ENCODE measurements around the gene IFITM10. TPM values are rescaled to one million over a fixed set of nuclear protein-coding genes. Genes with fewer than 3 reads are reported as not detected.
A peak's percentile ranks its signal among the peaks of the same experiment; 100 is the strongest.

Gene IFITM10
- total RNA-seq, 2 experiments from 2014 or later = 0.82 to 1.3 TPM

GRCh38 chr11:1707751-1708150 is 42.6 kb downstream of the IFITM10 start:
- no peaks in the 10 kb centered on the region for H3K36me3 Mint-ChIP-seq
- no peak for DNase-seq
- POLR2A ChIA-PET = no interaction called here
- peaks cover 31% of the 10 kb centered on the region for H3K27me3 Mint-ChIP-seq
- H3K4me3 Mint-ChIP-seq = no peak overlapping the region
- H3K4me1 Mint-ChIP-seq = peaks cover 22% of the 10 kb centered on the region
- H3K9me3 Mint-ChIP-seq = peaks cover 4% of the 10 kb centered on the region
- H3K27ac Mint-ChIP-seq = no peak overlapping the region
- no peak for ATAC-seq (ENCODE audit: low read depth)

- peaks cover 30% of the 10 kb centered on the region for H3K27me3 Mint-ChIP-seq
- peaks cover 5% of the 10 kb centered on the region for H3K36me3 Mint-ChIP-seq
- H3K4me3 Mint-ChIP-seq = peak overlapping the region; percentile 15
- DNase-seq = no peak
- POLR2A ChIA-PET = interaction anchor here (1.1 kb wide), 1 partner anchor 12 kb away, joined by 6 read pairs; no protein-coding TSS in a partner anchor
- peaks cover 22% of the 10 kb centered on the region for H3K4me1 Mint-ChIP-seq
- H3K9me3 Mint-ChIP-seq = peaks cover 9% of the 10 kb centered on the region
- H3K27ac Mint-ChIP-seq = no peak overlapping the region
- peak; percentile 46 for ATAC-seq (ENCODE audit: low read depth)
Measured at GRCh38 chr11:1706634-1707400, 43.6 kb downstream of the IFITM10 start.

GRCh38 chr11:1705126-1706052 is 45.0 kb downstream of the IFITM10 start:
- POLR2A ChIA-PET = no interaction called here
- peaks cover 13% of the 10 kb centered on the region for H3K9me3 Mint-ChIP-seq
- H3K27me3 Mint-ChIP-seq = peaks cover 18% of the 10 kb centered on the region
- H3K4me3 Mint-ChIP-seq = peak overlapping the region; percentile 42
- peaks cover 32% of the 10 kb centered on the region for H3K4me1 Mint-ChIP-seq
- DNase-seq = no peak
- peak overlapping the region; percentile 39 for H3K27ac Mint-ChIP-seq
- H3K36me3 Mint-ChIP-seq = peaks cover 8% of the 10 kb centered on the region
- peak; percentile 64 for ATAC-seq (ENCODE audit: low read depth)

- ATAC-seq (ENCODE audit: low read depth) (no peak), DNase-seq (no peak)
- H3K27me3 Mint-ChIP-seq = peaks cover 12% of the 10 kb centered on the region
- POLR2A ChIA-PET = no interaction called here
- no peak overlapping the region for H3K4me3 Mint-ChIP-seq
- peaks cover 32% of the 10 kb centered on the region for H3K4me1 Mint-ChIP-seq
- peaks cover 8% of the 10 kb centered on the region for H3K36me3 Mint-ChIP-seq
- no peak overlapping the region for H3K27ac Mint-ChIP-seq
- peaks cover 17% of the 10 kb centered on the region for H3K9me3 Mint-ChIP-seq
Measured at GRCh38 chr11:1703146-1703545, 47.2 kb downstream of the IFITM10 start.

GRCh38 chr11:1702506-1702905 is 47.9 kb downstream of the IFITM10 start:
- DNase-seq = no peak
- Mint-ChIP-seq H3K4me3 (no peak overlapping the region), H3K27ac (no peak overlapping the region)

DNA sequence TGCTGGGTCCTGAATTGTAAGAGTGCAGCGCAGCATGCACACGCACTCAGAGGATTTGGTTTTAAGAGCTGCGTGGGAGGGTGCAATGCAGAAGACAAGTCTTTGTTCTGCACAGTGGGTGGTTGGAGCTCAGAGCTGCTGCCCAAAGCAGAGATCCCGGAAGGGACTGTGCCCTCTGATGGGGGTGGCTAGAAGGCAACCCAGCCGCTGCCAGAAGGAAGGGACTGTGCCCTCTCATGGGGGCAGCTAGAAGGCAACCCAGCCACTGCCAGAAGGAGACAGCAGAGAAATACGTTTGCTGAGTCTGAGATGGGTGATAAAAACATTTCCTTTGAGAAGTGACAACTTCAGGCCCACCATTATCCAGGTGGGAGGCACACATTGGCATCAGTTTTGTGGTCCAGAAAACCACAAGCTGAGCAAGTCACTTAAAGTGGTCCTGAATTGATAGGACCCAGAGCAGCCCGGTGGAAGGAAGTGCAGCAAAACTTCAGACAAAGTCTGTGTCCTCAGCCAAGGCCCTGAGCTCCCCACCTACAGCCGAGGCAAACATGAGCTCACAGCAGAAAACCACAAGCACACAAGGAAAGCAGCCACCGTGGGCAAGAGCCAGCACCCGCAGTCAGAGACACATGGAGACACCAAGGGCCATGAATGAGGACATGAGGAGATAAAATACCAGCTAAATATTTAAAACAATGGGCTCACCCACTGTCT is 49.1 kb downstream of the IFITM10 start:
- peak overlapping the region; percentile 75 for H3K27ac Mint-ChIP-seq

More at GRCh38 chr11:1702506-1702905, 47.9 kb downstream of the IFITM10 start:
- no peak for ATAC-seq (ENCODE audit: low read depth)
- H3K4me1 Mint-ChIP-seq = peaks cover 34% of the 10 kb centered on the region
- H3K27me3 Mint-ChIP-seq = peaks cover 9% of the 10 kb centered on the region
- H3K36me3 Mint-ChIP-seq = peaks cover 8% of the 10 kb centered on the region
- POLR2A ChIA-PET = no interaction called here
- H3K9me3 Mint-ChIP-seq = peaks cover 18% of the 10 kb centered on the region

GRCh38 chr11:1699771-1700170 is 50.6 kb downstream of the IFITM10 start:
- Mint-ChIP-seq H3K4me3 (no peak overlapping the region), H3K9me3 (peaks cover 18% of the 10 kb centered on the region), H3K4me1 (peaks cover 15% of the 10 kb centered on the region), H3K27ac (no peak overlapping the region), H3K36me3 (peaks cover 8% of the 10 kb centered on the region), H3K27me3 (peaks cover 11% of the 10 kb centered on the region)
- POLR2A ChIA-PET = no interaction called here
- no peak for ATAC-seq (ENCODE audit: low read depth)
- no peak for DNase-seq

More for the DNA sequence above, 49.1 kb downstream of the IFITM10 start:
- Mint-ChIP-seq H3K4me3 (peak overlapping the region; percentile 12), H3K27me3 (peaks cover 8% of the 10 kb centered on the region), H3K9me3 (peaks cover 18% of the 10 kb centered on the region), H3K36me3 (peaks cover 8% of the 10 kb centered on the region), H3K4me1 (peaks cover 30% of the 10 kb centered on the region)
- POLR2A ChIA-PET = interaction anchor here (0.6 to 1.6 kb wide), 5 partner anchors 22 to 63 kb away, joined by 3 to 9 read pairs (median 4); partner anchors contain the start of gene CTSD
- no peak for DNase-seq
- ATAC-seq (ENCODE audit: low read depth) = peak; percentile 73

GRCh38 chr11:1696608-1697570 is 53.5 kb downstream of the IFITM10 start, which contains the start of gene KRTAP5-6:
TSS of gene KRTAP5-6 (plus strand) at chr11:1697195. CDS start at chr11:1697246, 51 bp downstream.
- POLR2A ChIA-PET = interaction anchor here (0.9 kb wide), 1 partner anchor 61 kb away, joined by 4 read pairs; no protein-coding TSS in a partner anchor
- no peak for ATAC-seq (ENCODE audit: low read depth)
- no peak within 1 kb of the TSS for H3K4me3 Mint-ChIP-seq
- peaks cover 18% of the 10 kb centered on the region for H3K27me3 Mint-ChIP-seq
- H3K4me1 Mint-ChIP-seq = peaks cover 16% of the 10 kb centered on the region
- H3K27ac Mint-ChIP-seq = no peak within 1 kb of the TSS
- H3K9me3 Mint-ChIP-seq = peaks cover 10% of the 10 kb centered on the region
- no peak for DNase-seq
- peaks cover 4% of the 10 kb centered on the region for H3K36me3 Mint-ChIP-seq

DNA sequence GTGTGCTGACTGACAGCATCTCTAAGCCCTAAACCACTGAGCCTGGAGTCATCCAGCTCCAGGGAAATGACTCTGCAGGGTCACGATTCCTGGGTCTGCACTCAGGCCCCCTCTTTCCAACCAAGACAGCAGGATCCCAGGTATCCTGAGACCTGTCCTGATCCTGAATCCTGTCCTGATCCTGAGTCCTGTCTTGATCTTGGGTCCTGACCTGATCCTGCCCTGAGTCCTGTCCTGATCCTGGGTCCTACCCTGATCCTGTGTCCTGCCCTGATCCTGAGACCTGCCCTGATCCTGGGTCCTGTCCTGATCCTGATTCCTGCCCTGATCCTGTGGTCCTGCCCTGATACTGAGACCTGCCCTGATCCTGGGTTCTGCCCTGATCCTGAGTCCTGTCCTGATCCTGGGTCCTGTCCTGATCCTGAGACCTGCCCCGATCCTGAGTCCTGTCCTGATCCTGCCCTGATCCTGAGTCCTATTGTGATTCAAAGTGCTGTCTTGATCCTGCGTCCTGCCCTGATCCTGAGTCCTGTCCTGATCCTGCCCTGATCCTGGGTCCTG is 54.8 kb downstream of the IFITM10 start:
- peaks cover 6% of the 10 kb centered on the region for H3K4me1 Mint-ChIP-seq
- no peak for ATAC-seq (ENCODE audit: low read depth)
- no peak for DNase-seq
- POLR2A ChIA-PET = interaction anchor here (2.7 kb wide), 1 partner anchor 137 kb away, joined by 26 read pairs; no protein-coding TSS in a partner anchor
- H3K27ac Mint-ChIP-seq = no peak overlapping the region
- H3K4me3 Mint-ChIP-seq = no peak overlapping the region
- peaks cover 20% of the 10 kb centered on the region for H3K27me3 Mint-ChIP-seq
- no peaks in the 10 kb centered on the region for H3K36me3 Mint-ChIP-seq
- peaks cover 5% of the 10 kb centered on the region for H3K9me3 Mint-ChIP-seq

GRCh38 chr11:1694846-1695547 is 55.4 kb downstream of the IFITM10 start:
- no peak for DNase-seq
- H3K4me3 Mint-ChIP-seq = no peak overlapping the region
- H3K27ac Mint-ChIP-seq = no peak overlapping the region
- no peak for ATAC-seq (ENCODE audit: low read depth)
- peaks cover 6% of the 10 kb centered on the region for H3K4me1 Mint-ChIP-seq
- peaks cover 26% of the 10 kb centered on the region for H3K27me3 Mint-ChIP-seq
- no peaks in the 10 kb centered on the region for H3K36me3 Mint-ChIP-seq
- H3K9me3 Mint-ChIP-seq = peaks cover 5% of the 10 kb centered on the region
- POLR2A ChIA-PET = interaction anchor here (1.7 to 2.7 kb wide), 2 partner anchors 12 to 138 kb away, joined by 6 to 26 read pairs; no protein-coding TSS in a partner anchor

All from activated naive CD8-positive, alpha-beta T cell treated with anti-CD3 and anti-CD28 coated beads, Interleukin-2, amount 10 ng/mL, durations not matched to agents 7 days and 5 days (primary cell).